Superior temporal gyrus (tissue), 1 donor: ENCODE data around the gene PRKCB.
"Not testable (repeated sequence)": the region's sequence is repeated elsewhere in the genome, so short reads cannot be mapped to it uniquely, and the experiment has no call there.

Source experiments
- DNase-seq: peaks from one replicate; pipeline ENCODE4 v3.0.0-alpha.2; 2016; ENCODE audit errors: extremely low spot score

Gene PRKCB

DNA sequence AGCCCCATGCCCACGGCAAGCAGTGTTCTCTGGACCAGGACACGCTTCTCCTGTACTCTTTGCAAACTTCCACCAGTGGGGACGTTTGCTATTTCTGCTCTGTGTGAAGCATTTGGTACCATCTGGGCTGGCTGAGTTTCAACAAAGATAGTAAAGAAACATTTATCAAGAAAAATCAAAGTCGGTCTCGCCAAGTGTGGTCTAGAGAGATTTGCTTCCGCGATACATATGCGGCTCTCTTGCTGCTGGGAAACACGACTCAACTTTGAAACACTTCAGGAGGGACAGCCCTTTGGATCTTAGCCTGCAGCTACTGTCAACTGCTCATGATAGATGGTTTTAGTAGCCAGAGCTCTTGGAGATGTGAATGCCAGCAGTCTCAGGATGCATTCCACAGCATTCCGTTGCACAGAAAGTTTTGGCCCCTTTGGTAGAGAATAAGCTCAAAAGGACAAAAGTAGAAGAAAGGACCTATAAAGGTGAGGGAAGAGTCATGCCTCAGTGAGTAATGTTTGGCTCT lies 252.2 kb downstream of the PRKCB start:
- DNase-seq = peak; percentile 51

DNA sequence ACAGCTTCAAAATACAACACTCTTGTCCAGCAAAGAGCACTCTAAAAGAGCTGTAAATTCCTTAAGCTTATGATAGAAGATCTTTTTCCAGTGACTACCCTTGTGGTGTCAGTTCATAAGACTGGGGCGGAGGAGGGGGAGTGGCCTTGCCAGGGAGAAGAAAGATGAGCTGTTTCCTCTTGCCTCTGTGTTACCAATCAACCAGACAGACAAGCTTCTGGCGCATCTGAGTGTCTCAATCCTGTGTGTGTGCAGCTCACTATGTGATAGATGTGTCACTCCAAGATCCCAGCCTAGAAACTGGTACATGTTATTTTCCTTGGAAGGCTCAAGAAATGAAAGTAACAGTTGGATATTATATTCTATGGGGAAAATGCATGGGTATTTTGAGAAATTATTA lies 253.0 kb downstream of the PRKCB start:
- no peak for DNase-seq

DNA sequence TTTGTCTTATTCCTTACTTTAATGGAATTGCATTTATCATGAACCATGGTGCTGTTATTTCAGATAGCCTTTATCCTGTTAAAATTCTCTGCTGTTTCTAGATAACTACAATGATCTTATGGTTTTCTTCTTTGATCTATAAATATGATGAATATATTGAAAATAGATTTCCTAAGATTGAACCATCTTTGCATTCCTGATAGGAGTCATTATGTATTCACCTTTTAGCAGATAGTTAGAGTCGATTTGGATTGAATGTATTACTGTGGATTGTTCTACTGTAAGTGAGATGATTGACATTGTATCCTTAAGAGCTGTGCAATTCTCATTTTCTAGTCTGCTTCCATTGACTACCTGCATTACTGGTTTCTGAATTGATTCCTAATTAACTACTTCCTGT lies 255.3 kb downstream of the PRKCB start:
- DNase-seq = no peak

DNA sequence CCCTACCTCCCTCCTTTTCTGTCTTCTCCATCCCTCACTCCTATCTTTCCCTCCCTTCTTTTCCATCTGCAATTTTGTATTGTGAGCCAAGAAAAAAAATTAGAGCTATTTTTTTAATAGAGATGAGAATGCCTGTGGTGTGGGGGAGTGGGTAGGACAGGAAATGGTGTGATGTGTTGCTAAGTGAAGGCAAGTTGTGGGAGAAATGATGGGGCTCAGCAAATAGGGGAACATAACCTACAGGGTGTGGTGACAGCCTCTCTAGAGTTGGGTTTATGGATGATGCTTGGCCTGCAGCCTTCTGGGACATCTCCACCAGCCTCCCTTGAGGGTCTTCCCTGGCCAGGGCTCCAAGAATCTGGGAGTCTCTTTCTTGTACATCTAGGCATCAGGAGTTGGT lies 257.3 kb downstream of the PRKCB start:
- DNase-seq = no peak

DNA sequence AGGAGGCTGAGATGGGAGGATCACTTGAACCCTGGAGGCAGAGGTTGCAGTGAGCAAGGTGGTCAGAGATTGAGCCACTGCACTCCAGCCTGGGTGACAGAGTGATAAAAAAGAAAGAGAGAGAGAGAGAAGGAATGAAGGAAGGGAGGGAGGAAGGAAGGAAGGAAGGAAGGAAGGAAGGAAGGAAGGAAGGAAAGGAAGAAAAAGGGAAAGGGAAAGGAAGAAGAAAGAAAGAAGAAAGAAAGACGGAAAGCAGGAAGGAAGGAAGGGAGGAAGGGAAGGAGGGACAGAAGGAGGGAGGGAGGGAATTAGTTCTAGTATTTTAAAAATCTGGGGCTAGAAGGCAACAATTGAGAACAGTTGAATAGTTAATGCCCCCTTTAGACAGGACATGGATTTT lies 258.9 kb downstream of the PRKCB start:
- no peak for DNase-seq

DNA sequence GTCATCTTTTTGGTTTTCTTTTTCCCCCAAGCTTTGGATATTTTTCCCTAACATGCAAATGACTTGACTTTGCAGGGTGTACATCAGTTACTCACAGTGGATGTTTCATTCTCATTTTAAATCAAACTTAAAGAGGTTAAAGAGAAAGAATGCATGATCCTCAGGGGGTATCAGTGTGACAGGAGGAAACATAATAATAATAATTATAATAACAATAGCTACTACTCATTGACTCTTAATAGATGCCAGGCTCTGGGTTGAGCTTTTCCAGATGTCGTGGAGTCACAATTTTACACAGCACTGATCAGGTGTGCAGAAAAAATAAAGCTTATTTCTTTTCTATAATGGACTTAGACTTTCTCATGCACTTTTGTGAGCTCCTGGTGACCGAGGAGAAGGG lies 263.1 kb downstream of the PRKCB start:
- DNase-seq = no peak

DNA sequence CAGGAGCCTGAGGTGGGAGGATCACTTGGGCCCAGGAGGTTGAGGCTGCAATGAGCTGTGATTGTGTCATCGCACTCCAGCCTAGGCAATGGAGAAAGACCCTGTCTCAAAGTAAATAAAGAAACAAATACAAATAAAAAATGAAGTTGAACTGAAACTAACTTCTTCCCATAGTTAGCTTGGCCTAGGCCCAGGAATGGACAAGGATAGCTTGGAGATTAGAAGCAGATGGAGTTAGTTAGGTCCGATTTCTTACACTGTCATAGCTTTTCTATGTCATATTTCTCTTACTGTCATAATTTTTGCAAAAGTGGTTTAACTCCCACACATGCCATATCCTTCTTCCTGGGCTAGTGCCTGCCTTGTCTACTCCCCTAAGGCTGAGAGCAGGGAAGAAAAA lies 265.6 kb downstream of the PRKCB start:
- DNase-seq = peak; percentile 48

DNA sequence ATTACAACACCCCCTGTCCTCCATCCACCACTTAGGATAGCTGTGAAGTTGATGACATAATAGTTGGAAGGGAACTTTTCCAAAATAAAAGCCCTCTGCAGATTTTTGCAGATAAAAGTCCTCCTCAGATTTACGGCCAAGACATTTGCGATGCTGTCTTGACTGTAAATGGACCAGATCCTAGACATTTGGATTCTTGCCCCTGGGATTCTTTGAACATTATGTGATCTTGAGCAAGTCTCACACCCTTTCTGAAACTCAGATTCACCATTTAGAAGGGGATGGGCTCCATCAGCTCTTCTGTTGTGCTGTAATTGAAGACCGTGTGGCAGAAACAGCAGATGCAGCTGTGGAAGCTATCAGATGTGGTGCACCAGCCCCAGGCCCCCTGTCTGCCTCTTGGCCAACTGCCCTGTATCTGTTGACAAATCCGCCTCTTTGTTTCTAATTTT lies 266.5 kb downstream of the PRKCB start:
- DNase-seq = peak; percentile 87

DNA sequence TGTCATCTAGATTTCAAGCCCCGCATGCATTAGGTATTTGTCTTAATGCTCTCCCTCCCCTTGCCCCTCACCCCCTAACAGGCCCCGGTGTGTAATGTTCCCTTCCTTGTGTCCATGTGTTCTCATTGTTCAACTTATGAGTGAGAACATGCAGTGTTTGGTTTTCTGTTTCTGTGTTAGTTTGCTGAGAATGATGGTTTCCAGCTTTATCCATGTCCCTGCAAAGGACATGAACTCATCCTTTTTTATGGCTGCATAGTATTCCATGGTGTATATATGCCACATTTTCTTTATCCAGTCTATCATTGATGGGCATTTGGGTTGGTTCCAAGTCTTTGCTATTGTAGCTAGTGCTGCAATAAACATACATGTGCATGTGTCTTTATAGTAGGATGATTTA lies 269.7 kb downstream of the PRKCB start:
- DNase-seq = not testable (repeated sequence)

DNA sequence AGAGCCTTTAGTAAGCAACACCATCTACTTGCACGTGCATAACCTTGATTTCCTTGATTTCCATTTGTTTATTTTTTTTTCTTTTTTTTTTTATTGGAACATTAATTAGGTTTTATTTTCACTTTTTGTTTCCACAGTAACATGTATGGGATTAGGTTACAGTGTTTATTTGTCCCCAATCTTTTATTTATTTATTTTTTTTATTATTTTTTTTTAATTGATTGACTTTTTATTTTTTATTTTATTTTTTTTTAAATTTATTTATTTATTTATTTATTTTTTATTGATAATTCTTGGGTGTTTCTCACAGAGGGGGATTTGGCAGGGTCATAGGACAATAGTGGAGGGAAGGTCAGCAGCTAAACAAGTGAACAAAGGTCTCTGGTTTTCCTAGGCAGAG lies 272.3 kb downstream of the PRKCB start:
- DNase-seq = not testable (repeated sequence)

DNA sequence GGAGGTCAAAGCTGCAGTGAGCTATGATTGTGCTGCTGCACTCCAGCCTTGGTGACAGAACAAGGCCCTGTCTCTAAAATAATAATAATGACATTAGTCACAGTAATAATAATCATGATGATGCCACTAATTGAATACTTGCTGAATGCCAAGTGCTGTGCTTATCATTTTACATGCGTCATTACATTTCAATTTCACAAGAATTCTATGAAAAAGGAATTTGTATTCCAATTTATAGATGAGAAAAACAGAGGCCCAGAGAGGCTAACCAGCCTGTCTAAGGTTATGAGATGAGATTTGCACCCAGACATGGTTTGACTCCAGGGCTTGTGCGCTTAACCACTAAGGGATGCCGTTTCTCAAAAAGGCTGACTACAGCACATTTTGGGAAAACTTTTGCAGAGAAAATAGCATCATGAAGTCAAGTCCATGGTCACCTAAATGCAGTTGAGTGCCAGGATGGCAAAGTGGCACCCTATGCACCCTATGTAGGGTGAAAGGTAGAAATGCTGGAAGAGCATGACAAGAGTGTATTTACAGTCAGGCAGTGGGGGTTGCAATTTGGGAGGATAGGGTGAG lies 276.0 kb downstream of the PRKCB start:
- no peak for DNase-seq

DNA sequence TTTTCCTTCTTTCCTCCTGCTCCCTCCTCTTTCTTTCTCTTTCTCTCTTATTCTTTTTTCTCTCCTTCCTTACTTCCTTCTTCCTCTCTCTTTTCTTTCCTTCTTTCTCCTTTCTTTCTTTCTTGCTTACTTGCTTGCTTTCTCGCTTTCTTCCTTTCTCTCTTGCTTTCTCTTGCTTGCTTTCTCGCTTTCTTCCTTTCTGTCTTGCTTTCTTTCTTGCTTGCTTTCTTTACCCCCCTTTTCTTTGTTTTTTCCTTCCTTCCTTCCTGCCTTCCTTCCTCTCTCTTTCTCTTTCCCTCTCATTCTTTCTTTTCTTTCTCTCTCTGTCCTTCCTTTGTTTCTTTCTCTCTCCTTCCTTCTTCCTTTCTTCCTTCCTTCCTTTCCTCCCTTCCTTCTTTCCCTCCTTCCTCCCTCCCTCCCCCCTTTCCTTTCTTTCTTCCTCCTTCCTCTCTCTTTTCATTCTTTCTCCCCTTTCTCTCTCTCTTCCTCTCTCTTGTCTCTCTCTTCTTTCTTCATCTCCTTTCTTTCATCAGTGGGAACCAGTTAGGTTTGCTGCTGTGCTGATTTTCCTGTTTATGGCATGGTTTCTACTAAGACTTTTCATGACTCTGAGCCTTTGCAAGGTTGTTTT lies 277.4 kb downstream of the PRKCB start:
- no peak for DNase-seq

DNA sequence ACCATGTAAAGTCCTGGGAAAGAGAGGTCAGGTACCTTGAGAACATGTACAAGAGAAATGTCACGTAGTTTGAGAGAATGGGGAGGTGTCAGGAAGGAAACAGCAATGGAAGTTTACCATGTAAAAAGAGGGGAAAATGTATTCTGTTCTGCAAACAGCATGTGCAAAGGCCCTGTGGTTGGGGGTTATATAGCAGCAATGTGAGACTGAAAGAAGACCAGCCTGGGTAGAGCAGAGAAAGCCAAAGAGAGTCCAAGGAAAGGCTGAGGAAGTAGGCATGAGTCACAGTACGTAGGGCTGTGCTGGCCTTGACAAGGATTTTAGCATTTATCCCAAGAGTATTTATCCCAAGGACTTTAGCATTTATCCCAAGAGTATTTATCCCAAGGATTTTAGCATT lies 279.1 kb downstream of the PRKCB start:
- no peak for DNase-seq

DNA sequence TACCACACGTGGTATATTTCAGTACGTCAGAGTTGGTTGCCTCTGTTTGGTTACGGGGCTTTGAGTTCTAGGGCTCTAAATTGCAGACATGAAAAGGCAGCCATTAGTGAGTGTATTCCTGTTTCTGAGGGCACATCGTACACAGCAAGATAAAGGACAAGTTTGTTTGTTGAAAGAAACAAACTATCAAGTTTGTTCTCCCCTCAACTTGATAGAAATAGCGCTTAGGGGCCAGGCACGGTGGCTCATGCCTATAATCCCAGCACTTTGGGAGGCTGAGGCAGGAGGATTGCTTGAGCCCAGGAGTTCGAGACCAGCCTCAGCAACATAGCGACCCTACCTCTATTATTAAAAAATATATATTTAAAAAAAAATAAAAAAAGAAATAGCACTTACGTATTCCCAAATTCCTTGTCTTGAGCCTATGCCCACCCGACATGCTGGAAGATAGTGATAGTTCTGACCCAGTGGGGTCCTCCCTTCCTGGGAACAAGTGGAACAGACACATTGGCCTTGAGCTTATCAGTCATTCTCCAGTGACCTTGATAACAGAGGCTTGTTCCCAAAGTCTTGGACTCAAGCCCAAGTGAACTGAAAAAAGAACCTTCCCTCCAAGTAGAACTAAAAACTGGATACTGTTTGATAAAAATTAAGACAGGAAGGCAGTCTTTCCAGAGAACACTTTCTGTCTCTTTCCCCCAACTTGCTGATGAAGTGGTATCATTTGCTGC lies 280.4 kb downstream of the PRKCB start:
- no peak for DNase-seq

DNA sequence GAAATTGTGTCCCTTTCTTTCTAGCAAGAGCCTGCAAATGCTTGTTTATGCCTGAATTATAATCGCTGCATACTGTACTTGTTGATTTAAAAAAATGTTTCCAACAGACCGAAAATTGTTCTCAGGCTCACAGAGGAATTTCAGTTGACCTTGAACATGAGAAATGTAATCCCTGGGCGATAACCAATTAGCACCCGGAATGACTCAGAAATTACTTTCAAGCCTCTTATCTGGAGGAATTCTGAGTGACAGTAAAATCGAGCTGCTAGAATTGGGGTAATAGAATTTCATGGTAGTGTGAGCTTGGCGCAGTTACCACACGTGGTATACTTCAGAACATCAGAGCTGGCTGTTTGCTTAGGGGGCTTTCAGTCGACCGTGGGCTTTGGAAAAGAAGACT lies 281.2 kb downstream of the PRKCB start:
- DNase-seq = peak; percentile 38

DNA sequence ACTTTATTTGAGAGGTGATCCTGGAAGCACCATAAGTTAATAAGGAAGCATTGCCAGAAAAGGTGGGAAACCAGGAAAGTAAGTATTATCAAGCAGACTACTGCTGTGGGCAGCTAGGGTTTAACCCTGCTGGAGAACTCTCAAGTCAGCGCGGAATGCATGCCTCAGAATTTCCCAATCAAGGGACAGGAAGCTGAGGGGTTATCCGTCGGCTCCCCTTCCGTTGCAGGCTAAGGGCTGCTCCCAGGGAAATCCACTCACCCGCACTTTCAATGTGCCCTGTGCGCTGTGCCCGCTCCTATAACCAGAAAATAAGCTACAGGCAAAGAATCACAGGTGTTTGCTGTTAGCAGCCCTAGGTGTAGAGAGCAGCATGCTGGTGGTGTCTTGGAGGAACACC lies 281.9 kb downstream of the PRKCB start:
- DNase-seq = no peak

DNA sequence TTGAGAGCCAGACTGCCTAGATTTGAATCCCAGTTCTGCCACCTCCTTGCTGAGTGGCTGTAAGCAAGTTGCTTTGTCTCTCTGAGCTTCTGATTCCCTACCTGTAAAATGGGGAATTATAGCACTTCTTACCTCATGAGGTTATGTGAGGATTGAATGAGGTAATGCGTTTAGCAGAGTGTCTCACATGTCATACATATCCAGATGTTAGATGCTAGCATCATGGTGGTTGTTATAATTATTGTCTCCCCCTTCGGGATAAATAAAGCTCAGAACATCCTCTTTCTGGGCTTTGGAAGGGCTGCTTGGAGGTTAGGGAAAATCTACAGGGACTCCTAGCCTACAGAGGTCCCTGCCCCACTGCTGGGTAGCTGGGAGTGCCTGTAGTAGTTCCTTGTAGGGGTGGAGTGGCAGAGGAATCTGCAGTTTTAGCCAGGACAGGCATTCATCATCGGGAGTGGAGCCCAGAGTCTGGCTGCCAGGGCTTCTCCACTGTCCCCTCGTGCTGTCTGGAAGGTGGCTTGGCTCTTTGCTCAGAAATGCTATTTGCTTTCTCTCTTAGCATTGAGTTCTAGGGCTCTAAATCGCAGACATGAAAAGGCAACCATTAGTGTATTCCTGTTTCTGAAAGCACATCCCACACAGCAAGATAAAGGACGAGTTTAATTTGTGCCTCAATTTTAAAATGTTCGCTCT lies 282.5 kb downstream of the PRKCB start:
- peak; percentile 74 for DNase-seq

DNA sequence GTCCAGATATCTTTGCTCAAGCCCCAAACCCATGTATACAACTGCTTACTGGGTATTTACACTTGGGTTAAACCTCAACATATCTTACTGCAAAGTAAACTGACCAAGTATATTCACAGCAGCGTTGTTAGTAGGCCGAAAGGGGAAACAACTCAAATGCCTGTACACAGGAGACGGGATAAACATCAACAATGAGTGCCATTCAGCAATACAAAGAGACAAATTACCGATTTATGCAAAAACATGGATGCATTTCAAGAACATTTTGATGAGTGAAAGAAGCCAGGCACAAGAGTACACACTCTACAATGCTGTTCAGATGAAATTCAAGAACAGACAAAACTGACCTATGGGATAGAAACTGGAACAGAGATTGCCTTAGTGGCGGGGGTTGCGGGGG lies 284.0 kb downstream of the PRKCB start:
- peak; percentile 76 for DNase-seq

DNA sequence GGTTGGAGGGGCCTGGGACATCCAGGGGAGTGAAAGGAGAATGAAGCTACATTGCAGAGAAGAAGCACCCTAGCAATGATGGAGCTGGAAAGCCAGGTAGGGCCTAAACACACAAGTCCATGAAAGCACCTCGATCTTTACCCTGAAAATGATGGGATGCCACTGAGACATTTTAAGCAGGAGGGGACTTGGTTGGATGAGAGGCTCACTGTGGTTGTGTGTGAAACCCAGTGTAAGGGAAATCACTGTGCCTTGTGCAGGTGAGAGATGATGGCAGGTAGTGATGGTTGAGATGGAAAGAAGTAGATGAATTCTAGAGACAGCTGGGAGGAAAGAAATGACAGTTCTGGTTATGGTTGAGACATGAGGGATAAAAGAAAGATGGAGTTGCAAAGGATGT lies 287.5 kb downstream of the PRKCB start:
- no peak for DNase-seq

DNA sequence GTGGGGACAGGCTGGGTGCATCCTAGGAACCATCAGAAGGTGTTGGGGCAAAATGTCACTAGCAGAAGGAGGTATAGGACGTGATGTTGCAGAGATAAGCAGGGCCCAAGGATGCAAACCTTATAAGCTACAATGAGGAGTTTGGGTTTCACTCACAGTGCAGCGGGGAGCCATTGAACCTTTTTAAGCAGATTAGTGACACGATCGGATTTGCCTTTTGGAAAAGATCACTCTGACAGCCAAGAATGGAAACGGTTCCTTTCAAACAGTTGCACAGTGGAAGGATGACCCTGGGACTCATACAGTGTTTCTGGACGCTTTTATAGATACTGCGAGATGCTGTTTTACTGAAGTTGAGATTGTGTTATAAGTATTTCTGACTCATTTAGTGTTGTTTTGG lies 288.5 kb downstream of the PRKCB start:
- DNase-seq = no peak

DNA sequence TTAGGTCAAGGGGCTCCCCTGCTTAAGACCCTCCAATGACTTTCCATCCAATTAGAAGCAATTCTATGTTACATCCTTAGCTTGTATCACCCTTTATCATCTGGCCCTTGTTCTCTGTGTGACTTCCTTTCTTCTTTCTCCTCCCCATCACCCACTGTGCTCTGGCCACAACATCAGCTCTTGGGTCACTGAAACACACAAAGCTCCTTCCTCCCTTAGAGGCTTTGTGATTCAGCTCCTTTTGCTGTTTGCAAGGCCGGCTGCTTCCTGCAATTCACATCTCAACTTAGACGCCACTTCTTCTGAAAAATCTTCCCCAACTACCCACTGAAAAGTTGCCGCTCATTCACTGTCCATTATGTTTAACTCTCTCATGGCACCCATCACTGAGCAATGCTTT lies 289.4 kb downstream of the PRKCB start:
- DNase-seq = no peak

DNA sequence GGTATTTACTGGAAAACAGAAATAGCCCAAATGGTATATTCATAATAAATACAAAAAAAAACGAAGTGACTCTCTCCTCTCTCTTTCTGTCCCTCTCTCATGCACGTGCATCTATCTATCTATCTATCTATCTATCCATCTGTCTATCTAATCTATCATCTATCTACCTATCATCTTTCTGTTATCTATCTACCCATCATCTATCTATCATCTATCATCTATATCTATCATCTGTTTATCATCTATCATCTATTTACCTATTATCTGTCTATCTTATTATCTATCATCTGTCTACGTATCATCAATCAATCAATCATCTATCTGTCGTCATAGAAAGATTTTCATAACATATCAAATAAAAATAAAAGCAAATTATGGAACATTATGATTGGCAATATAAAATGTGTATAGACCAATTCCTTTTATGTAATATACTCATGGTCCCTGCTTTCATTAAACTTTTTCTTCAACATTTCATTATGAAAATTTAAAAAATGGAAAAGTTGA lies 293.7 kb downstream of the PRKCB start:
- no peak for DNase-seq
